Type B pancreatic cell (in vitro differentiated cells): ENCODE results near the gene RAB15. TPM values are rescaled to one million over a fixed set of nuclear protein-coding genes. Genes with fewer than 3 reads are reported as not detected.

ENCODE experiments used
- DNase-seq: peaks from one replicate; pipeline ENCODE4 v3.0.0; 2021; ENCODE audit warnings: mixed read lengths; ENCODE audit not compliant: unreplicated experiment; ENCODE audit errors: extremely low spot score
- H3K27ac Mint-ChIP-seq: 2 replicates; pipeline ENCODE4 v1.8.0; 2021; ENCODE audit warnings: mild to moderate bottlenecking, mixed read lengths
- H3K27me3 Mint-ChIP-seq: 2 replicates; pipeline ENCODE4 v1.8.0; 2021; ENCODE audit warnings: mixed read lengths
- H3K36me3 Mint-ChIP-seq: 2 replicates; pipeline ENCODE4 v1.8.0; 2021; ENCODE audit warnings: mixed read lengths
- H3K4me1 Mint-ChIP-seq: one replicate; pipeline ENCODE4 v1.8.0; 2021; ENCODE audit warnings: mixed read lengths; ENCODE audit not compliant: unreplicated experiment
- H3K4me3 Mint-ChIP-seq: 2 replicates; pipeline ENCODE4 v1.8.0; 2021; ENCODE audit warnings: mild to moderate bottlenecking, mixed read lengths
- H3K9me3 Mint-ChIP-seq: 2 replicates; pipeline ENCODE4 v1.8.0; 2021; ENCODE audit warnings: mixed read lengths
- total RNA-seq: library from RNA; stranded (reverse); gene quantifications from 2 replicates; pipeline ENCODE4 v1.2.1, GENCODE V29; 2021; ENCODE audit warnings: low replicate concordance
- TF ChIP-seq, protein P1 (sequence below): fragments of 200-600 bp; sonication (generic); conservative IDR thresholded peaks from 2 replicates; pipeline ENCODE4 v1.5.0; 2021; ENCODE audit warnings: antibody characterized with exemption, mild to moderate bottlenecking

RAB15 gene
- total RNA-seq, 1 donor from 2014 or later = 31.4 TPM

- Mint-ChIP-seq H3K36me3 (no peaks in the 10 kb centered on the region), H3K9me3 (no peaks in the 10 kb centered on the region), H3K4me3 (no peak overlapping the region), H3K4me1 (no peaks in the 10 kb centered on the region), H3K27ac (no peak overlapping the region), H3K27me3 (peaks cover 27% of the 10 kb centered on the region)
- no peak for DNase-seq
- TF ChIP-seq, protein P1, sequence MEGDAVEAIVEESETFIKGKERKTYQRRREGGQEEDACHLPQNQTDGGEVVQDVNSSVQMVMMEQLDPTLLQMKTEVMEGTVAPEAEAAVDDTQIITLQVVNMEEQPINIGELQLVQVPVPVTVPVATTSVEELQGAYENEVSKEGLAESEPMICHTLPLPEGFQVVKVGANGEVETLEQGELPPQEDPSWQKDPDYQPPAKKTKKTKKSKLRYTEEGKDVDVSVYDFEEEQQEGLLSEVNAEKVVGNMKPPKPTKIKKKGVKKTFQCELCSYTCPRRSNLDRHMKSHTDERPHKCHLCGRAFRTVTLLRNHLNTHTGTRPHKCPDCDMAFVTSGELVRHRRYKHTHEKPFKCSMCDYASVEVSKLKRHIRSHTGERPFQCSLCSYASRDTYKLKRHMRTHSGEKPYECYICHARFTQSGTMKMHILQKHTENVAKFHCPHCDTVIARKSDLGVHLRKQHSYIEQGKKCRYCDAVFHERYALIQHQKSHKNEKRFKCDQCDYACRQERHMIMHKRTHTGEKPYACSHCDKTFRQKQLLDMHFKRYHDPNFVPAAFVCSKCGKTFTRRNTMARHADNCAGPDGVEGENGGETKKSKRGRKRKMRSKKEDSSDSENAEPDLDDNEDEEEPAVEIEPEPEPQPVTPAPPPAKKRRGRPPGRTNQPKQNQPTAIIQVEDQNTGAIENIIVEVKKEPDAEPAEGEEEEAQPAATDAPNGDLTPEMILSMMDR = no peak
Observed at GRCh38 chr14:64899958-64900357, 72.2 kb downstream of the RAB15 start.

Other genes starting within 250 kb of the RAB15 start
- 3.8 and 5.0 TPM in 2 replicates for gene SPTB, start 92.4 kb downstream of the RAB15 start, total RNA-seq
- gene CHURC1, start 57.9 kb downstream of the RAB15 start, total RNA-seq = 40.0 and 45.3 TPM in 2 replicates
- 39.2 and 69.7 TPM in 2 replicates for gene GPX2, start 29.6 kb downstream of the RAB15 start, total RNA-seq
- 30.1 and 31.2 TPM in 2 replicates for gene FNTB, start 14.6 kb upstream of the RAB15 start, total RNA-seq
- gene MAX, start 130.2 kb upstream of the RAB15 start, total RNA-seq = 97.0 and 147 TPM in 2 replicates